ENCODE measurements around the gene SLC27A5. TPM values are rescaled to one million over a fixed set of nuclear protein-coding genes. Genes with fewer than 3 reads are reported as not detected.
"Not testable (repeated sequence)": the region's sequence is repeated elsewhere in the genome, so short reads cannot be mapped to it uniquely, and the experiment has no call there.

SLC27A5 gene
- total RNA-seq, 2 experiments from 2014 or later, result 23.4 to 28.0 TPM

- Mint-ChIP-seq H3K27ac (no peak overlapping the region), H3K4me3 (no peak overlapping the region), H3K4me1 (peaks cover 9% of the 10 kb centered on the region), H3K9me3 (no peaks in the 10 kb centered on the region), H3K27me3 (peaks cover 2% of the 10 kb centered on the region), H3K36me3 (peaks cover 21% of the 10 kb centered on the region)
- no peak for DNase-seq
Observed at GRCh38 chr19:58456111-58456510, 55.7 kb downstream of the SLC27A5 start.

- no peak overlapping the region for H3K27ac Mint-ChIP-seq
- peaks cover 21% of the 10 kb centered on the region for H3K36me3 Mint-ChIP-seq
- DNase-seq, result no peak
- H3K4me1 Mint-ChIP-seq, result peaks cover 14% of the 10 kb centered on the region
- H3K9me3 Mint-ChIP-seq, result no peaks in the 10 kb centered on the region
- H3K27me3 Mint-ChIP-seq, result peaks cover 10% of the 10 kb centered on the region
- H3K4me3 Mint-ChIP-seq, result no peak overlapping the region
Observed at GRCh38 chr19:58455306-58455705, 56.5 kb downstream of the SLC27A5 start.

GRCh38 chr19:58453743-58454142, 58.0 kb downstream of the SLC27A5 start:
- Mint-ChIP-seq H3K27me3 (peaks cover 18% of the 10 kb centered on the region), H3K4me3 (no peak overlapping the region), H3K4me1 (peaks cover 14% of the 10 kb centered on the region), H3K36me3 (peaks cover 18% of the 10 kb centered on the region), H3K9me3 (peaks cover 8% of the 10 kb centered on the region), H3K27ac (no peak overlapping the region)
- no peak for DNase-seq

- peaks cover 14% of the 10 kb centered on the region for H3K9me3 Mint-ChIP-seq
- peaks cover 32% of the 10 kb centered on the region for H3K27me3 Mint-ChIP-seq
- peak; percentile 97 for DNase-seq
- peak within 1 kb of the TSS; percentile 85 for H3K4me3 Mint-ChIP-seq
- H3K36me3 Mint-ChIP-seq, result peaks cover 12% of the 10 kb centered on the region
- H3K4me1 Mint-ChIP-seq, result peaks cover 14% of the 10 kb centered on the region
- peak within 1 kb of the TSS; percentile 63 for H3K27ac Mint-ChIP-seq
Observed at GRCh38 chr19:58451358-58452101, 60.3 kb downstream of the SLC27A5 start, which contains the start of gene ZNF324B. TSS of gene ZNF324B (plus strand) at chr19:58451622. CDS start at chr19:58453702, 2,080 bp downstream.

- H3K27me3 Mint-ChIP-seq, result peaks cover 32% of the 10 kb centered on the region
- no peak for DNase-seq
- peaks cover 14% of the 10 kb centered on the region for H3K9me3 Mint-ChIP-seq
- peak overlapping the region; percentile 85 for H3K4me3 Mint-ChIP-seq
- H3K4me1 Mint-ChIP-seq, result peaks cover 14% of the 10 kb centered on the region
- H3K27ac Mint-ChIP-seq, result no peak overlapping the region
- peaks cover 11% of the 10 kb centered on the region for H3K36me3 Mint-ChIP-seq
Observed at GRCh38 chr19:58450856-58451357, 60.9 kb downstream of the SLC27A5 start.

- not testable (repeated sequence) for DNase-seq
- peaks cover 14% of the 10 kb centered on the region for H3K9me3 Mint-ChIP-seq
Observed at GRCh38 chr19:58449980-58450379, 61.8 kb downstream of the SLC27A5 start.

GRCh38 chr19:58448860-58449259, 62.9 kb downstream of the SLC27A5 start:
- not testable (repeated sequence) for H3K27ac Mint-ChIP-seq, DNase-seq, H3K4me3 Mint-ChIP-seq
- Mint-ChIP-seq H3K27me3 (peaks cover 32% of the 10 kb centered on the region), H3K4me1 (peaks cover 14% of the 10 kb centered on the region), H3K36me3 (peaks cover 11% of the 10 kb centered on the region), H3K9me3 (peaks cover 14% of the 10 kb centered on the region)

More at GRCh38 chr19:58449980-58450379, 61.8 kb downstream of the SLC27A5 start:
- not testable (repeated sequence) for H3K4me3 Mint-ChIP-seq, H3K27ac Mint-ChIP-seq
- peaks cover 32% of the 10 kb centered on the region for H3K27me3 Mint-ChIP-seq
- H3K36me3 Mint-ChIP-seq, result peaks cover 11% of the 10 kb centered on the region
- peaks cover 14% of the 10 kb centered on the region for H3K4me1 Mint-ChIP-seq

Other genes with a start within 250 kb of the SLC27A5 start
- 1 to 10 TPM; 4.1 to 4.3 TPM for gene ZNF8, start 233.0 kb downstream of the SLC27A5 start, total RNA-seq
- gene ERVK3-1, start 206.6 kb downstream of the SLC27A5 start, total RNA-seq, result 10 to 100 TPM; 79.5 to 82.7 TPM
- 1 to 10 TPM; 2.8 to 3.2 TPM for gene ZSCAN22, start 185.0 kb downstream of the SLC27A5 start, total RNA-seq
- 10 to 100 TPM; 18.7 to 23.2 TPM for gene A1BG, start 158.5 kb downstream of the SLC27A5 start, total RNA-seq
- gene ZNF497, start 149.2 kb downstream of the SLC27A5 start, total RNA-seq, result 1 to 10 TPM; 1.5 to 1.7 TPM
- gene ZNF837, start 131.0 kb downstream of the SLC27A5 start, total RNA-seq, result 1 to 10 TPM; 2.0 to 2.1 TPM
- gene RPS5, start 124.7 kb downstream of the SLC27A5 start, total RNA-seq, result 1,000 to 10,000 TPM; 1,717 to 1,777 TPM
- gene RNF225, start 116.3 kb downstream of the SLC27A5 start, total RNA-seq, result 1 to 10 TPM in 1 of 2 experiments, under 1 TPM in 1; 0.82 to 1.6 TPM
- gene ZNF584, start 103.3 kb downstream of the SLC27A5 start, total RNA-seq, result 10 to 100 TPM; 15.1 to 17.2 TPM
- 1 to 10 TPM; 4.3 TPM for gene ZNF132, start 71.8 kb downstream of the SLC27A5 start, total RNA-seq
- 10 to 100 TPM in 1 of 2 experiments, 1 to 10 TPM in 1; 9.4 to 10.1 TPM for gene ZNF324B, start 60.4 kb downstream of the SLC27A5 start, total RNA-seq
- gene ZNF324, start 44.9 kb downstream of the SLC27A5 start, total RNA-seq, result 10 to 100 TPM; 12.8 to 13.7 TPM
- 1 to 10 TPM; 4.2 to 5.3 TPM for gene ZNF446, start 35.6 kb downstream of the SLC27A5 start, total RNA-seq
- 10 to 100 TPM; 11.1 to 11.8 TPM for gene ZBTB45, start 7.8 kb upstream of the SLC27A5 start, total RNA-seq
- 100 to 1,000 TPM; 671 to 701 TPM for gene TRIM28, start 32.1 kb upstream of the SLC27A5 start, total RNA-seq
- gene CHMP2A, start 43.1 kb upstream of the SLC27A5 start, total RNA-seq, result 10 to 100 TPM; 76.9 to 79.2 TPM
- gene UBE2M, start 46.6 kb upstream of the SLC27A5 start, total RNA-seq, result 100 to 1,000 TPM; 154 to 162 TPM
- gene MZF1, start 61.3 kb upstream of the SLC27A5 start, total RNA-seq, result 10 to 100 TPM in 1 of 2 experiments, 1 to 10 TPM in 1; 10.0 to 10.2 TPM